NCI-H128 (cell line): ENCODE results near the gene KCND2.

Source experiments
- DNase-seq: peaks from one replicate; lab custom pipeline; 2025; ENCODE audit not compliant: unreplicated experiment; lab: John Stamatoyannopoulos, UW

KCND2 gene

DNA sequence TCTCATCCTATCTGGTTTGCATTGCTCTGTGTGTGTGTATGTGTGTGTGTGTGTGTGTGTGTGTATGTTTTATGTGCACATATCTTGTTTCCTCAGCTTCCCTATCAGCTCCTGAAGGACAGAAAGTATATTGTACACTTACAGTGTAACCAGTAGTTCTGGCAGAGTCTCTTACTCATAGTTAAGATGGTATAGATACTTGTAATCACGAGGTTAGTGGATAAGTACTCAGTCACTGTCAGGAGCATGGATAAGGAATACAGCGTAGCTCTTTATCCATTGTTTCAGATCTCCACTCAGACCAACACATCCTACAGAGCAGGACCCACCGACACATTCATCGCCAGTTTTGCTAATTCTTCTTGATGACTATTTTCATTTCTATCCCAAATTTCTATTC is 309.9 kb downstream of the KCND2 start:
- DNase-seq: no peak

DNA sequence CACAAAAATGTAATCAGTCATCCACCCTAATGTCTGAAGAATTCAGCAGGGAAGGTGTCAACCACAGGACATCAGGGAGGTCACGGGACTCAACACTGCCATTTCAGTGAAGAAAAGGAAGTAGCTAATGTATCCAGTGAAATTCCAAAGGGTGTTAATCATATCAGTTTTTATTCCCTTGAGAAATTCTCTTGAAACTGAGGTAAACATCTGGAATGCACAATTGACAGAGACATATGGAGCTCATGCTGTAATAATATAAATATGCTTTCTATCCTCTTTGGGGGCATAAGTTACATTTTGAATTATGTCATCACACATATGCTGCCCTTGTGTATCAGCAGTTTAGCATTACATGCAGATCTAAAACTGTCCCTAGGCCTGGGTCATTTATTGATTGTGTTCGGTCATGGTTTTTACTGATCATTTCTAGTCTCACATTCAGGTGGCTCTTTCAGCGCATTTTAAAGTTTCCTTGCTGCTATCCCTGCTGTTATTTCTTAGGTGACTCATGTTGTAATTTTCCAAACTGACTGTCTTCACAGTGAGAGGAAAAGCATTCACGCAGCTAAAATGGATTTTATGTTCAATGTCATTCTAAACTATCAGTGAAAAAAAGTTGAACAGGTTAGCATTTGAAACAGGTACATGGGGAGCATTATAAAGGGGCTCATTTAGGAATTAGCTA is 311.1 kb downstream of the KCND2 start:
- no peak for DNase-seq

DNA sequence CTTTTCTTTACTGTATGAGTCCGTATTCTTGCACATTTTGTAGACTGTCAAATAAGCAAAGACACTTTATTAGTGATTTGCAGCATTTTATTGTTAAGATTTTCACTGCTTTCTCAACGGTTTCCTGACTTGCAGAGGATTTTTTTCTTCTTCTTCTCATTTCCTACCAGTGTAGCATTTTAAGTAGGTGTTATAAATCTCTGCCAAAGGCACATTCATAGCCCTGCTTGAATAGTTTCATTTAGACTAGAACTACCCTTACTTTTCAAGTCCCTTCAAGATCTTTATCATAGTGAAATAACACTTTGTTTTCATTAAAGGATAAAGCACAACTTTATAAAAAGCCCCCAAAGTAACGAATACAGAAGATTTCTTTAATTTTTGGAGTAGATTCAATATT is 313.6 kb downstream of the KCND2 start:
- DNase-seq: no peak

DNA sequence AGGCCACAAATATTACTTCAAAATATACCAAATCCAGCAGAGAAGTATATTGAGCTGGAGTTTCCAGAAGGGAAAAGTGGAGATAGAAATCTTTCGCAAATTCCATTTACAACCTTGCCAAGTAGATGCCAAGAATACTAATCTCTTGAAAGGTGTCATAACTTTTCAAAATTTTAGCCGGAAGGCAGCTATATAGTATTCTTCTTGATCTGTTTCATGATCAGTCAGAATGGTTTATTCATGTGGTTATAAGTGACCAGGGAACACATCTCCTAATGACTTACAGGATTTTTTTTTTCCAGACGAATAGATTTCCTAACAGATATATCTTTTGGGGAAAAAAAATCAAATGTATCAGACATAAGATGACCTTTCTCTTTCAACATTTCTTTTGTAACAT is 314.3 kb downstream of the KCND2 start:
- DNase-seq: no peak

DNA sequence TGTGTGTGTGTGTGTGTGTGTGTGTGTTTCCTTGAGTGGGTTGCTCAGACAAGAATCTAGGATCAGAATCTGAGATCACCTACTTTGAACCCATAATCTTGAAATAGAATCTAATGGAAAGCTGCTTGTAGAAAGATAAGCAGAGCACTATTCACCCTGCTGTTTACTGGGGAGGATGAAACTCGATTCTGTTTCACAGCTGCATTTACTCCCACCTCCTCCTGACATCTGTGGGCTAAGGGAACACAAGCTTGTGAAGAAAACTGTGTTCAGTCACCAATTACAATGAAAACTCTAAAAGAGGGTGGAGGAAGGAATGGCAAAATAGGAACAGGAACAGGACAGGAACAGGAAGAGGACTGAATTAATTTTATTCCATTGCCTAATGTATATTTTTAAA is 315.4 kb downstream of the KCND2 start:
- no peak for DNase-seq

DNA sequence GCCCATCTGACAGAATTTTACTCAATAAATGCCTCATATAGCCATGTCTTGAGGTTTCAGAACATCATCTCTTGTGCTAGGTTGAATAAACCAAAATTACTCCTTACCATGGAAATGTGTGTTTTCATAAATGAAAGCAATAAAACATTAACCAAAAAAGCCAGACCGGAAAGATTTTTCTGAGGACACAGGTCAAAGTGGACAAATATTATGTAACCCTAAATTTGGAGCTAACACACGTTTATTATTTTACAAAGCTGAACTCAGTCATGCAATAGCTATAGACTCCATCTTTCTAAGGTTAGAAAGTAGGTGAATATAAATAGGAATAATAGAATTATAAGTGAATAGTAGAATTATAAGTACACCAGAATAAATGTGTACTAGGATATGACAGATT is 315.9 kb downstream of the KCND2 start:
- DNase-seq: no peak

DNA sequence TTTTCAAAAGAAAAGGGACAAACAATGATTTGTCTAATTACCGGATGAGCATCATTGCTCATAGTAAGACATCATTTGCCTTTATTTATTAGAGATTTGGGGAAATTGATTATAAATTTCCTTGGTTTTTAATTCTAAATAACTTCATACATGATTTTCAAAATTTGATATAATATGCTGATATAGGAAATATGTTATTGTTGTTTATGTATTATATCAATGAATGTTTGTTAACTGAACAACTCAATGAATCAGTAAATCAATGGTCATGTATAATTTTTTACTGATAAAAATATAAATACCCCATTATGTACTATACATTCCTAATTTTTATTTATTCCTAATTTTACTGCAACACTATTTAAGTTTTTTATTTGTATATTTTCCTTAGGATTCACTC is 327.6 kb downstream of the KCND2 start:
- no peak for DNase-seq

DNA sequence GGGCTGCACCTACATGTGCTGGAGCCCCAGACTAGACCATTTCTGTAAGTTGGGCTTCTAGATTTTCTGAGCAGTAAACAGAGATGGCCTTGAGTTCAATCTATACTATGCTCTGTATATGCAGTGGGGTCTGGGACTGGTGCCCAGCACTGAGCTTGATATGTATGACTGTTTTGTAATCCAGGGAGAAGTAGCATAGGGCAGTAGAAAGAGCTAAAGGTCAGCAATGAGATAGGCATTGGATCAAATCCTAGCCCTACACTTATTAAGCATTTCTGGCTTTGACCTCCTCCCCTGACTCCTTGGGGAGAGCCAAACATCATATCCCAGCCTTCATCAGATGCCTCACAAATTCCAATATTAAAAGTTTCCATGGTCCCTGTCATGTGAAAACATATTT is 330.4 kb downstream of the KCND2 start:
- no peak for DNase-seq

DNA sequence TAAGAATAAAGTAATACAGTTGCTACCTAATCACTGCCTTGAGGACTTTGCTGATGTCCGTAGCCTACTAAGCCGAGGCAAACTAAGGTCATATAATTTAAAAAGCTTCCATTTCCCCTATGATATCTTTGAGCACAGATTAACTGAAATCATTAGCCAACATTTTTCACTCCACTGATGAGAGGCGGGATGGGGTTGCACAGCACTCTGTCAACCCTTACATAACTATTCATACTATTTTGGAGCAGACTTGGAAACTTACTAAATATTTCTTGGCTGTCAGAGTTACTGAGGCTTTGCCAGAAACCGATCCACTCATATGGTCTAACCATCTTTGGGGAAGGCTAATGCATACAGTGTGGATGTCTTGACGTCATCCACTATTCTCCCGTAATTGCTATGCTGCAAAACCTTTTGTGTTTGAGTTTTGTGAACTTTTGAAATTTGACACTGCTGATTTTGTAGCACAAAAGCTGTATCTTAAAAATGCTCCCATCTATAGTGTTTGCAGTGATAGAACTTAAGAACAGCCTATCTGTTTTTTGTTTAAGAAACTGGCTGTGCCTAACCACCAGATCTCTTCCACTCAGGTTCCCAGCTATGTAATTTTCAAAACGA is 336.3 kb downstream of the KCND2 start:
- DNase-seq: no peak

DNA sequence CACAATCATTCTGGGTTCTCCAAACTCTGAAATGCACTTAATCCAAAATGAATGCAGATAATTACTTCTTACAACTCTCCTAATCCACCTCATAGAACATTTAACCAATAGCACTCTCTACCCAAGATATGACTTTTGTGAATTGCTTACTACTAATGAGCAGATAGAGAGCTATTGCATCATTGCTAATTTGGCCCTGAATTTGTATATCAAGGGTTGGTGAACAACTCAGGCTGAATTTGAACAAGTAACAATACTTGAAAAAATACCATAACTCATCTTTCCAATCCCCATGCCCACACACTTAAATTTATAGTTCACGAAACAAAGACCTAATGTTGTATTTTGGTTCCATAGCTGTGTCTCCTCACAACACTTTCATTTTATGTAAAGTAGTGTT is 339.0 kb downstream of the KCND2 start:
- DNase-seq: no peak

DNA sequence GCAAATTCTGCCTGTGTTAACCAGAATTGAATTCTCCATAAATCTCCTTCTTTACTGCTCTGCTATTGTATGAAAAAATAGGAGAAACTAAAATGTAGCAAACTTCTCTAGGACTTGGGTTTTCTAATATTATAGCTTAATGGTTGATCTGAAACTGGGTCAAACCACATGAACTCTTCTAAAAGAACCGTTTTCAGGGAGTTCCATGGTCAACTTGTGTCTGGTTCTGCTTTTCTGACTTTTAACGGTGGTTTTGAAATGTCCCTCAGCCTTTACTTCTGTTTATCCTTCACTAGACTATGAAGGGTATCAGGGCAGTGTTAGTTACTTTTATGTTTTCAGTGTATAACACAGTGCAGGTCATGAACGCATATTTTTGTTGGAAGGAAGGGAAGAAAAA is 342.7 kb downstream of the KCND2 start:
- DNase-seq: no peak

DNA sequence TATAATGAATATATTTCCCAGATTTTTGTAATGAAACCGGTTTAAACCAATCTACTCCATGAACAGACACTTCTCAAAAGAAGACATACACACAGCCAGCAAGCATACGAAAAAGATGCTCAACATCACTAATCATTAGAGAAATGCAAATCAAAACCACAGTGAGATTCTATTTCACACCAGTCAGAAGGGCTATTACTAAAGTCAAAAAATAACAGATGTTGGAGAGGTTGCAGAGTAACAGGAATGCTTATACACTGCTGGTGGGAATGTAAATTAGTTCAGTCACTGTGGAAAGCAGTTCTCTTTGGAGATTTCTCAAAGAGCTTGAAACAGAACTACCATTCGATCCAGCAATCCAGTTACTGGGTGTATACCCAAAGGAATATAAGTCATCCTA is 344.3 kb downstream of the KCND2 start:
- no peak for DNase-seq

DNA sequence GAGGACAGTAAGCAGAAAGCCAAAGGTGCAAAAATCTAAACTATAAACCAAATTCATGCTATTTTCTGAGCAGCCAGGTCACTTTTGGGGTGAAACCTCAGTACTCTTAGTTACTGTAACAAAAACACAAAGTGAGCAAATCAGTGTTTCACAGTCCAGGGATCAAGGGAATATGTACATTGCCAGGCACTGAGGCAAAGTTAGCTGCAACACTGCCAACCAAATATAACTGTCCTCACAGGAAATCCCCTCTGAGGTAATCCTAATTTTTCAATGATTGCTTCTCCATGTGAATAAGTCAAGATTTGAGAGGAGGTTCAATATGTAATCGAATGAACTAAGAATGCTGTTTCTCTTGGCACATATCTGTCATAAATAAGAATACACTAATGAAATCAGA is 355.3 kb downstream of the KCND2 start:
- no peak for DNase-seq

DNA sequence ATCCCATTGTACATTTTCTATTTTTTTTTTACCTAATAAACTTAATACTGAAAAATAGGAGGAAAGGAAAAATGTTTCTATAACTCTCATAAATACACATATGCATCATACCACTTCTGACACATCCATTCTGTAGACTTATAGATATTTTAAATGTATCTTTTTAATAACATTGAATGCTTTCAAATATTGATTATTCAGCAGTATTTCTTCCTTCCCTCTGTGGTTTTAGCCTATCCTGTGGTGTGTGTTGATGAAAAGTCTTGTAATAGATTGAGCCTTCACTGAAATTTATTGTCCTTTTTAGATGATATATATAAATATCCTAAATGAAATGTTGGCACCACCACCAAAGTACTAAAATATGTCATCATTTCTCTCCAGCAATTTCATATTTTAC is 366.9 kb downstream of the KCND2 start:
- DNase-seq: no peak

DNA sequence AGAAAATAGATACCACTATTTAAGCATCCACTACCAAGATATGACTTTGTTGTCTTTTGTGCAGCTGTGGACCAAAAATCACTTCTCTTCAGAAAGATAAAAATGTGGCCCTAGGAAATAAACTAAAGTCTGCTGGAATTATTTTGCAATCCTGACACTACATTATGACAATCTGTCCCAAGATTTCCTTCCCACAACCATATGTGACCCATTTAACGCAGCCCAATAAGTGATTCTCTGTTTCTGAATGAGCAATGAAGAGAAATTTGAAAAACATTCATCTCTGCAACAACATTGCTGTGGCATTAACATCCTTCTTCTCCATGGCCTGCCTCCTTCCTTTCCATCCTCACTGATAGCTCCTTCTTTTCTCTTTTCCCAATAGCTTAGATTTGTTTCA is 373.0 kb downstream of the KCND2 start:
- no peak for DNase-seq

DNA sequence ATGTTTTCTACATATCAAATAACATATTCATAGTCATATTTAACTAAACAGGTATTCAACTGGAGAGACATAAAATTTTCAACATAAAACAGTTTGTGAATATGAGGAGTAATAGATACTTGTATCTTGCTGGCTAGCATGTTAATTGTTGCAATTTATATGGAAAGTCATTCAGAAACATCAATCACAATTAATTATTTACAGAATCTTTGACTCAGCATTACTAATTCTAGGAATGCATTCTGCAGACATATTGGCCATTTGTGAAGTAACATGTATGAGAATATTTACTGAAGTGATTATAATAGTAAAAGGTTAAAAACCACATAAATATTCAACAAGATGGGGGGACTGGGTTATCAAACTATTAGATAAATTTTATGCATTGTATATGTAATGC is 381.3 kb downstream of the KCND2 start:
- DNase-seq: no peak

DNA sequence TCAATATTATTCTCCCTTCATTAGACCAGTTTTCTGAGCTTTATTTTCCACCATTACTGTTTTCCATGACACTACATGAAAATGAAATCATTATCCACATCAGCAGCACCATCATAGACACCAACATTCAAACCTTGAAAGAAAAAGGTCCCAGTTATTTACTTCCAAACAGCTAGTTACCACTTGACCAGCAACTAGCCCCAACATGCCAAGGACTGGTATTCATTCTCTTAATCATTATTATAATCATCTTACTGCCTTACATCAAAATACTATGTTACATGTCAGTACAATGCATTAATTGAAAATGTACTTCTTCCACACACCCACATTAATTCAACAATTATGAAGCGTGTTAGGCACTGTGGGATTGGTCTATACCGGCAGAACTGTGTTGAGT is 385.5 kb downstream of the KCND2 start:
- no peak for DNase-seq

DNA sequence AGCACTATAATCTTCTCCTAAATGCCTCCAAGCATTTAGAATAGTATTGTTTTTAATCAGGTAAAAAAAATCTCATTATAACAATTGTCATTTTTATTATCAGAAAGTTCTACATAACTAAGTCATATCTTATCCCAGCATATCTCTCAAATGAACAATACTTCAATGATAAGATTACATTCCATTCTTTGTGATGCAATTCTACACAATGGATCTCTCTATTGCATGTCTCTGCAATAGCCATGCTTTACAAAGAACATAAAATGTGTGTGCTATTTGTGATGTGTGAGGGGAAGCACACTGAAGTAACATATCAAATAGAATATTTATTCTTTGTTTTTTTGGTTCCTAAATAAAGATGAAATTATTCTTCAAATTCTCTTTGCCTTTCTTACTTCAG is 389.3 kb downstream of the KCND2 start:
- no peak for DNase-seq

DNA sequence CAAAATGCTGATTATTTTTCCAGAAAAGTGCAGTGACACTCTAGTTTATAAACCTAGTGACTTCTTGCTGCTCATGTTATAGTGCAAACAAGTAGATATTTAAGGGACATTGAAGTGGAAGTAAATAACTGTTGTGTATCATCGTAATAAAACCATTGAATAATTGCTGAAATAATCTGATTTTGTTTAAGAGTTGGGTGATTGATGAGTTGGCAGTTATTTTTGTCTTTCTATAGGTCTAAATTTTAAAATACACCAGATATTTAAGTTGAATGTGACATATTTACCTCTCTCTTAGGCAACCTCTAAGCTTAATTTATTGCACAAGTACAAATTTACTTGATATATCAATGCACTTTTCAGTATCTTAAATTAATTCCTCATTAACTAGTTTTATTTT is 392.1 kb downstream of the KCND2 start:
- no peak for DNase-seq

DNA sequence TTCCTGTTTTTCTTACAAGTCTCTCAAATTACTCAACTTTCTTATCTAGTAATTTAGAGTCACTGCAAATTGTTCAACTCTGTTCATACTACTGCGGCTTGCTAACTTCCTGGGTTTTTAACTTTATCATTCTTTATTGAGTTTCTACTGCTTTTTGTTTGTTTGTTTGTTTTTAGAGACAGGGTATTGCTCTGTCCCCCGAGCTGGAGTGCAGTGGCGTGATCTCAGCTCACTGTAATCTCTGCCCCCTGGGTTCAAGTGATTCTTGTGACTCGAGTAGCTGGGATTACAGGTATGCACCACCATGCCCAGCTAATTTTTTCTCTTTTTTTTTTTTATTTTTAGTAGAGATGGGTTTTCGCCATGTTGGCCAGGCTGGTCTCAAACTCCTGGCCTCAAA is 402.1 kb downstream of the KCND2 start:
- no peak for DNase-seq

DNA sequence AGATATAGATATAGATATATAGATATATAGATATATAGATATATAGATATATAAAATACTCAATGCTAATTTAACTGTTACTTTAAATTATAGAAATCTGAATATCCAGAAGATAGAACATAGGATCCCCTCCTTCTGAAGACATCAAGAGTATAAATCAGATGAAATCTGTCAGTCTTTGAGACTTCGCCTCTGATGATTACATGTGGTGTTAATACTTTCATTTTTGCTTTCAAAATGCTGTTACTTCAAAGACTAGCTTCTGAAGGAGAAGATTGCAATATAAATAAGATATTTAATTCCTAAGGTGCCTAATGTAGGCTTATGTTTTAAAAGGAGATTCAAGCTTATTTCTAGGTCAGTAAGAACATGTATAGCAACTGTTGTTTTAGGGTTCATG is 404.6 kb downstream of the KCND2 start:
- DNase-seq: no peak

DNA sequence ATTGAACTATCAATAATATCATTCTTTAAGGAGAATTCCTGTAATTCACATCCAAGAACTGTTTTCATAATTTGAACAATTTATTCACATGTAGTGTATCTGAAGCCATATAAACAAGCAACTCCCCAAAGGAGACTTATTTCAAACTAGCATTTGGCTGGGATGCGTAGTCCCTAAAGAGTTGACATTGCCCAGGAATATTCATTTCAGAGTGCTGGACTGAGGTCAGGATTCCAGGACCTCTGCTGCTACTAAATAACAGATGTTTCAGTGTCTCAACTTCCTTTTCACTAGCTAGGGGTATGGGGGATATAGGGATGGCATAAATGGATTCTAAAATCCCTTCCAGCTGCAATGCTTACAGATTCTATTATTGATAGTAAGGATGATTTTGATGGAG is 408.0 kb downstream of the KCND2 start:
- DNase-seq: no peak

DNA sequence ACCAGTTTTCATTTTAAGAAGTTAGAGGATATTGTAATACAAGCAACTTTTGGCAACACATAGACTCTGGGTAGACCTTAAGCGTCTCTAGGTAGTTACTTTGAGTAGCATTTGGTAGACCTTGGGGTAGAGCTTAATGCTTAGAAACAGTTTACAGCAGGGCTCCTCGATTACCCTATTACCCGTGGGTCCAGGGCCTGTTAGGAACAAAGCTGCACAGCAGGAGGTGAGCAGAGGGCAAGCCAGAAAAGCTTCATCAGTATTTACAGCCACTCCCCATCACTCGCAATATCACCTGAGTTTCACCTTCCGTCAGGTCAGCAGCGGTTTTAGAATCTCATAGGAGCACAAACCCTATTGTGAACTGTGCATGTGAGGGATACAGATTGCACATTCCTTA is 411.5 kb downstream of the KCND2 start:
- no peak for DNase-seq
